Omental fat pad (tissue), 4 donors: ENCODE results near the gene PEAK3. TPM values are rescaled to one million over a fixed set of nuclear protein-coding genes. Genes with fewer than 3 reads are reported as not detected.

Source experiments
- ATAC-seq: fragments of 150-250 bp; one replicate; pipeline ENCODE4 v1.9.1; 2016; ENCODE audit warnings: mild to moderate bottlenecking, moderate library complexity; ENCODE audit not compliant: low FRiP score
- DNase-seq: peaks from one replicate; pipeline ENCODE4 v3.0.0-alpha.2; 2019; ENCODE audit warnings: low spot score
- total RNA-seq, 4 donors: library from RNA; depleted of rRNA; stranded (reverse); fragments of >200 nt; gene quantifications; one replicate each; pipeline ENCODE4 v1.1.0, GENCODE V29; 2016
- TF ChIP-seq, protein P1 (sequence below), 3 donors: fragments of 450-650 bp; IDR thresholded peaks; one replicate each; pipeline ENCODE4 v1.5.1; 2016 to 2017; ENCODE audit warnings: antibody characterized with exemption in 3 of 3, mild to moderate bottlenecking in 3 of 3, moderate library complexity in 2 of 3

PEAK3 gene
- total RNA-seq, 4 donors from 2014 or later = 0.09 to 9.1 (median 1.3) TPM

DNA sequence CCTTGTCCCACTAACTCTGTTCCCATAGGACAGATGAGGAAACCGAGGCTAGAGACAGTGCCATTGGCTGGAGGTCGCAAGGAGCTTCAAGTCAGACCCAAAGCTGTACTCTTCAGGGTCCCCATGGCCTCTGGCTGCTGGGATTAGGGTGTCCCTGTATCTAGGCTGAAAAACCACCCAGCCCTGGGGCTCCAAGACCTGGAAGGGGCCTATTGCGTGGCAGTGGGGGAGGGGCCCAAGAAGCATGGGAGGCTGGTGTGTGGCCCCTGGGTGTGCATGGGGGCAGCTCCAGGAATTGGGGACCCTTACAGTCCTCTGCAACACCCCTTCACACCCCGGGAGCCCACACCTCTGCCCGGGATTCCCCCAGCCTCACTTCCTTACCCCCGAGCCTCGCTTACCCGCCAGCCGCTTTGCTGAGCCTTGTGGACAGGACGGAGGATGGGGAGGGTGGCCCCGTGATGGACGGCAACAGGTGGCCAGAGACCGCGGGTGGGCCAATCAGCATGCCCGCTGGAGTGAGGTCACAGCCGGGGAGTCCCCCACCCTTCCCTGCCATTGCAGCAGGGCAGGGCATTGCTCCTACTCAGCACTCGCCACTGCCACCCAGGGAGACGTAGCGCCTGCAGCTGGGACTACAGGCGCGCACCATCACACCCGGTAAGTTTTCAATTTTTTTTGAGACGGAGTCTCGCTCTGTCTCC is 25.8 kb downstream of the PEAK3 start, which contains the start of gene JSRP1:
JSRP1 (minus strand) TSS at position 436 of the 704 bp plus-strand sequence. CDS start 1,103 bp downstream, outside the sequence.
- TF ChIP-seq, protein P1, sequence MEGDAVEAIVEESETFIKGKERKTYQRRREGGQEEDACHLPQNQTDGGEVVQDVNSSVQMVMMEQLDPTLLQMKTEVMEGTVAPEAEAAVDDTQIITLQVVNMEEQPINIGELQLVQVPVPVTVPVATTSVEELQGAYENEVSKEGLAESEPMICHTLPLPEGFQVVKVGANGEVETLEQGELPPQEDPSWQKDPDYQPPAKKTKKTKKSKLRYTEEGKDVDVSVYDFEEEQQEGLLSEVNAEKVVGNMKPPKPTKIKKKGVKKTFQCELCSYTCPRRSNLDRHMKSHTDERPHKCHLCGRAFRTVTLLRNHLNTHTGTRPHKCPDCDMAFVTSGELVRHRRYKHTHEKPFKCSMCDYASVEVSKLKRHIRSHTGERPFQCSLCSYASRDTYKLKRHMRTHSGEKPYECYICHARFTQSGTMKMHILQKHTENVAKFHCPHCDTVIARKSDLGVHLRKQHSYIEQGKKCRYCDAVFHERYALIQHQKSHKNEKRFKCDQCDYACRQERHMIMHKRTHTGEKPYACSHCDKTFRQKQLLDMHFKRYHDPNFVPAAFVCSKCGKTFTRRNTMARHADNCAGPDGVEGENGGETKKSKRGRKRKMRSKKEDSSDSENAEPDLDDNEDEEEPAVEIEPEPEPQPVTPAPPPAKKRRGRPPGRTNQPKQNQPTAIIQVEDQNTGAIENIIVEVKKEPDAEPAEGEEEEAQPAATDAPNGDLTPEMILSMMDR (IDR thresholded peaks at IDR 0.05) = no peak
- DNase-seq (no peak), ATAC-seq (no peak)

GRCh38 chr19:2255112-2255845 is 26.7 kb downstream of the PEAK3 start:
- no peak for ATAC-seq
- TF ChIP-seq, protein P1 (IDR thresholded peaks at IDR 0.05) = no peak
- no peak for DNase-seq

DNA sequence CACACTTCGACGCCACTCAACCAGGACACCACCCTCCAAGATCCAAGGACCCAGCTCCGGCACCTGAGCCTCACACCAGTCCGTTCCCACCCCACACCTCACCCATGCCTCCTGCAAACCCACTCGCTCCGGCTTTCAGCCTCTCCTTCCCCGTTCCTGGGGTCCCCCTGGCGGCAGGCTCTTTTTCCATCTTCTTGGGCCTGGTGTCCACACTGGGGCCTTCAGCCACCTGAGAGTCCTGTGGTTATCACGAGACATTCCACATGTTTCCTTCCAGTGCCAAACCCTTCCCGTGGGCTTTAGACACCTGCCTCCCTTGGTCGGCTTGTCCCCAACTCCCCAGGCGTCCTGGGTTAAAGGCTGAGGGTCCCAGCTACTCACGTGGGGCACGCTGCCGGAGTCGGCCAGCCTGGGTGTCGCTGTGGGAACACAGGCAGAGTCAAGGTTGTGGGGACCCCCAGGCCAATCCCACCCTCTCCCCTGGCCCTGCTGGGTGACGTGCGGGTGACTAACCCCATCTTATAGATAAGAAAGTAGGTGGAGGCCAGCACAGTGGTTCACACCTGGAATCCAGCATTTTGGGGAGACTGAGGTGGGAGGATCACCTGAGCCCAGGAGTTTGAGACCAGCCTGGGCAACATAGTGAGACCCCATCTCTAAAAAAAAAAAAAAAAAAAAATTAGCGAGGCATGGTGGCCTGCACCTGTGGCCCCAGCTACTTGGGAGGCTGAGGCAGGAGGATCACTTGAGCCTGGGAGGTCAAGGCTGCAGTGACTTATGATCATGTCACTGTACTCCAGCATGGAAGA is 27.7 kb downstream of the PEAK3 start:
- TF ChIP-seq, protein P1 (IDR thresholded peaks at IDR 0.05) = no peak
- no peak for DNase-seq
- no peak for ATAC-seq

GRCh38 chr19:2253106-2254063 is 28.6 kb downstream of the PEAK3 start:
- TF ChIP-seq, protein P1 (IDR thresholded peaks at IDR 0.05) = no peak
- DNase-seq (no peak), ATAC-seq (no peak)

DNA sequence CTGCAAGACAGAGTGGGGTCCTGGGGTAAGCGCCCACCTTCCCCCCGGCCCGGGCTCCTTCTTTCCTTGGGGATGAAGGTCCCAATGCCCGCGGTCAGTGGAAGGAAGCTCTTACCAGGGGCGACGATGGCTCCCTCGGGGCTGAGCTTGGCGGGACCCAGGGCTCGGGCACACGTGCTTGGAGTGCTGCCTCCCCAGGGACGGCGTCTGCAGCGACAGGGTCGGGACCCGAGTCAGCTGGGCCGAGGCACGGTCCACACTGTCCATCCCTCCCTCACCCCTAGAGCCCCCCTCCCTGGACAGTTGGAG is 29.2 kb downstream of the PEAK3 start:
- no peak for DNase-seq
- TF ChIP-seq, protein P1 (IDR thresholded peaks at IDR 0.05) = no peak
- ATAC-seq = no peak
